GM15510 (cell line): ENCODE data around the gene FUCA1.

Source experiments
- POLR2A ChIP-seq: IDR thresholded peaks from 3 replicates; pipeline ENCODE4 v1.6.1; 2011; ENCODE audit warnings: borderline replicate concordance; ENCODE audit not compliant: insufficient read length; ENCODE audit errors: extremely low read depth

FUCA1 gene

GRCh38 chr1:23902321-23903278 is 34.5 kb upstream of the FUCA1 start:
- TF ChIP-seq POLR2A, result no peak

- no peak for TF ChIP-seq POLR2A
Measured at GRCh38 chr1:23899070-23899469, 31.0 kb upstream of the FUCA1 start.

GRCh38 chr1:23897083-23897482 is 29.0 kb upstream of the FUCA1 start:
- TF ChIP-seq POLR2A, result no peak

DNA sequence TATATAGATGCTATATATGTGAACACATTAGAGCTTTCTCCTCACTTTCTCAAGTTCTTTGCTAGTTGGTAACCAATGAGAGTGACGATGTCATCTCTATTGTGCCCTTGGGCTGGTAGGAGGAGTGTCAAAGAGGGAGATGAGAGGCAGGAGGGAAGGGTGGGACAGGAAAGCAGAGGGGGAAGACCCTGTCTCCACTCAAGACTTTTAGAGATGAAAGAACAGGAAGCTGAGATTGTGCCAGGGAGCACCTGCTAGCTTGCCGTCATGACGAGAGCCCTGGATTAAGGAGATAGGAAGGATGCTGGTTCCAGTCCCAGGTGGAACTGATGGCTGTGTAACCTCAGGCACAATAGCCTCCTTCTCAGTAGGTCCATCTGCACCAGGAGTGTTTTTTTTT is 28.4 kb upstream of the FUCA1 start:
- no peak for TF ChIP-seq POLR2A

DNA sequence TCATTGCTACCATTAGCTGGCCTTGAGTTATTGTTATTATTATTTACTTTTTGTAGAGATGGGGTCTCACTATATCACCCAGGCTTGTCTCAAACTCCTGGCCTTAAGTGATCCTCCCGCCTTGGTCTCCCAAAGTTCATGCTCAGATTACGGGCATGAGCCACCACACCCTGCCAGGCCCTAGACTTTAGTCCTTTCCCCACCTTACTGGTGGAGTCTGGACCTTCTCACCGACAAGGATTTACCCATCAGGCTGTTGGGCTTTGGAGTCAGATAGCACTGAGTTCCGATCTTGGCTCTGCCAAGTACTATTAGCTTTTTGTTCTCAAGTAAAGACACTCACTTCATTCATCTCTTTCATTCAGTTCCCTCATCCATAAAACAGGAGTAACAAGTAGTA is 27.9 kb upstream of the FUCA1 start:
- no peak for TF ChIP-seq POLR2A

- TF ChIP-seq POLR2A, result no peak
Measured at GRCh38 chr1:23895082-23895481, 27.0 kb upstream of the FUCA1 start.

- no peak for TF ChIP-seq POLR2A
Measured at GRCh38 chr1:23889074-23889473, 21.0 kb upstream of the FUCA1 start.

- TF ChIP-seq POLR2A, result no peak
Measured at GRCh38 chr1:23885222-23885621, 17.1 kb upstream of the FUCA1 start.

- TF ChIP-seq POLR2A, result no peak
Measured at GRCh38 chr1:23882746-23883145, 14.7 kb upstream of the FUCA1 start.

- TF ChIP-seq POLR2A, result no peak
Measured at GRCh38 chr1:23879809-23880208, 11.7 kb upstream of the FUCA1 start.

GRCh38 chr1:23878668-23879067 is 10.6 kb upstream of the FUCA1 start:
- no peak for TF ChIP-seq POLR2A

DNA sequence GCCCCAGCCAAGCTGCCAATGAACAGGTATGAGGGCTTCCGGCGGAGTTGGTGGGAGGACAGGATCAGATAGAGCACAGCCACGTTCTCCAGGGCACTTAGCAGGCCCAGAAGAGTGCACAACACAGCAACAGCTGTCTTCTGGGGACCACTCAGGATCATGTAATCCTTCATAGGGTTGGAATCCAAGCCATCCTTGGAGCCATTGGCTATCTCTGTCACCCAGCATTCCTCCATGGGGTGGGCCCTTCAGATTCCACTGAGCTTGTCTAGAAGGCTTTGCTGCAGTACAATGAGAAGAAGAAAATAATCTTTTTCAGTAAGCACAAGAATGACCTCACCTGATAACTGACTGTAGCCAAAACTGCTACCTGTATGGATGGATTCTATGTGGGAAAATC is 7.3 kb upstream of the FUCA1 start:
- no peak for TF ChIP-seq POLR2A

DNA sequence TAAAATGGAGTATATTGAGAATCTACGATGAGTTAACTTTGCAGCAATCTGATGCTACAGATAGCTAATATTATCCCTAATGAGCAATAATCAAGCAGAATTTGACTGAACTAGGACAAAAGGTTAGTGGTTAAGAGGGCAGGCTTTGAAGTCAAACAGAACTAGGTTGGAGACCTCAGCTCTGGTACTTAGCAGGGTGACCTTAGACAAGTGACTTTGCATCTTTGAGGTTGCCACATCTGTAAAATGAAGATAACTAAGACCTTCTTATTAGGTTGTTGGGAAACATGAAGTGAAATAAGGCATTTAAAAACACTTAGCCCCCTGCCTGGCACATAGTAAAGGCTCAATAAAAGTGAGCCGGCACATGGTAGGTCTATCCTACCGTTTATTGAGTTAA is 4.3 kb upstream of the FUCA1 start:
- no peak for TF ChIP-seq POLR2A

- TF ChIP-seq POLR2A, result no peak
Measured at GRCh38 chr1:23869051-23869450, 961 bp upstream of the FUCA1 start.

- no peak for TF ChIP-seq POLR2A
Measured at GRCh38 chr1:23868557-23869016, 497 bp upstream of the FUCA1 start.

GRCh38 chr1:23867542-23867894 is 572 bp downstream of the FUCA1 start:
- TF ChIP-seq POLR2A, result no peak

DNA sequence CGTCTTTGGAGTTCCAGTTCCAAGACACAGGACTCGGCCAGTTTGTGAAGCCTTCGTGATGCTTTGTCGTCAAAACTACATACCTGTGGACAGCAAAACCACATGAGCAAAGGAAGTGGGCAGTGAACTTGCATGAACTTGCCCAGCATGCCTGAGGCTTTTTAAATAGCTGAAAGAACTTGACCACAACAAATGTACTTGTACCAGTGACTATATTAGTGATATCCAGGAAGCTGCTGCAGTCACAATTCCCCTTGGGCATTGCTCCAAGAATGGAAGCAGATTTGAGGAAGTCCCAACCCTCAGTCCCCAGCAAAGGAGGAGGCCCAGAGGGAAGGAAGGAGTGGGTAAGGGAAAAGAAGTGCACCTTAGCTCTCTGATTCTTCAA is 2.6 kb downstream of the FUCA1 start:
- no peak for TF ChIP-seq POLR2A

DNA sequence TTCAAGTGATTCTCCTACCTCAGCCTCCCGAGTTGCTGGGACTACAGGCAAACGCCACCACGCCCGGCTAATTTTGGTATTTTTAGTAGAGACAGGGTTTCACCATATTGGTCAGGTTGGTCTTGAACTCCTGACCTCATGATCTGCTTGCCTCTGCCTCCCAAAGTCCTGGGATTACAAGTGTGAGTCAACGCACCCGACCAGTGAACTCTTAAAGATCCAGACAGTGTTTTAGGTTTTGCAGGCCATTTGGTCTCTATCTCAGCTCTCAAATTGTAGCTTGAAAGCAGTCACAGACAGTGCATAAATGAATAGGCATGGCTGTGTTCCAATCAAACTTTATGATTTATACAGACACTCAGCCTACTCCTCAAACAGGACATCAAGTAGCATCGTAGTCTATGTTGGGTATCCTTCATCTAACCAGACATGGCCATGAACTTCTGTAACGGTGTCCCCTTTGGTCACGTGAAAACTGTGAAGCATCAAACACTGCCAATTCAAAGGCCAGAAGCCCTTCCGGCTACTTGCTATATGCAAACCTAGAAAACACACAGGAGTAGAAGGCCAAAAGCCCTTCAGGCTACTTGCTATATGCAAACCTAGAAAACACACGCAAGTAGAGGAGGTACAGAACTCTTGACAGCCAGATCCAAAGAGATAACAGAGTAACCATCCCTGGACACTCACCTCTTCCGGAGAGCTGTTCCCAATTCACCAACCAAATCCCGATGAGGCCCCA is 3.1 kb downstream of the FUCA1 start:
- TF ChIP-seq POLR2A, result no peak
